ENCODE data around the gene ESRRA. TPM values are rescaled to one million over a fixed set of nuclear protein-coding genes. Genes with fewer than 3 reads are reported as not detected.

Gene ESRRA
- total and polyA plus RNA-seq, 9 of the 15 experiments (the other 6 are each of a cell fraction or from before 2014, with no cell fraction given): 0.27 to 89.7 (median 23.7) TPM

- TF ChIP-seq SP1 (CRISPR knock-in tag; IDR thresholded peaks at IDR 0.05) (no peak; the same call in 1 of the 2 replicates), XRCC4 (IDR thresholded peaks at IDR 0.05; ENCODE audit: extremely low read depth, insufficient read depth, insufficient read length) (no peak), MYC (IDR thresholded peaks at IDR 0.05; ENCODE audit: low read depth, low read length) (no peak), MYC (CRISPR knock-in tag; IDR thresholded peaks at IDR 0.05; ENCODE audit: borderline replicate concordance, low read depth) (no peak), ZNF740 (CRISPR knock-in tag; IDR thresholded peaks at IDR 0.05) (peak; percentile 93), ZNF740 (tag; IDR thresholded peaks at IDR 0.05) (0 out of 4 replicates have a peak, but pooled peaks of 1 of the 2 experiments have one; percentile 60), FOSL1 (tag; conservative IDR thresholded peaks at IDR 0.05) (peak; percentile 54), TRIM25 (IDR thresholded peaks at IDR 0.05; ENCODE audit: borderline replicate concordance) (no peak), RFX7 (CRISPR knock-in tag; IDR thresholded peaks at IDR 0.05) (no peak), ZNF77 (CRISPR knock-in tag; IDR thresholded peaks at IDR 0.05) (no peak), HMG20A (CRISPR knock-in tag; conservative IDR thresholded peaks at IDR 0.05) (no peak), OTX1 (CRISPR knock-in tag; IDR thresholded peaks at IDR 0.05) (no peak), RERE (CRISPR knock-in tag; IDR thresholded peaks at IDR 0.05; ENCODE audit: borderline replicate concordance) (no peak), CC2D1A (IDR thresholded peaks at IDR 0.05) (no peak), MBD1 (CRISPR knock-in tag; IDR thresholded peaks at IDR 0.05) (no peak), THRAP3 (IDR thresholded peaks at IDR 0.05; ENCODE audit: borderline replicate concordance) (no peak), EGR1 (conservative IDR thresholded peaks at IDR 0.05) (no peak)
Measured at GRCh38 chr11:64357904-64358535, 52.7 kb downstream of the ESRRA start (continued).
